Suprapubic skin (tissue), 4 donors: Measurements from ENCODE around the gene CFAP97D2. TPM values are rescaled to one million over a fixed set of nuclear protein-coding genes. Genes with fewer than 3 reads are reported as not detected.
"Not testable (repeated sequence)": the region's sequence is repeated elsewhere in the genome, so short reads cannot be mapped to it uniquely, and the experiment has no call there.

Experiments used
- DNase-seq, 2 donors: peaks; one replicate each; pipeline ENCODE4 v3.0.0-alpha.2; 2019; ENCODE audit warnings: low spot score in 2 of 2
- H3K27ac ChIP-seq: fragments of 200-600 bp; sonication (generic); one replicate; pipeline ENCODE4 v1.5.1; 2019
- H3K27me3 ChIP-seq: fragments of 200-600 bp; sonication (generic); one replicate; pipeline ENCODE4 v1.5.1; 2019
- H3K36me3 ChIP-seq: fragments of 200-600 bp; sonication (generic); one replicate; pipeline ENCODE4 v1.5.1; 2019
- H3K4me1 ChIP-seq: fragments of 200-600 bp; sonication (generic); one replicate; pipeline ENCODE4 v1.5.1; 2019
- H3K4me3 ChIP-seq: fragments of 200-600 bp; sonication (generic); one replicate; pipeline ENCODE4 v1.5.1; 2019; ENCODE audit warnings: mild to moderate bottlenecking
- H3K9me3 ChIP-seq: fragments of 200-600 bp; sonication (generic); one replicate; pipeline ENCODE4 v1.5.1; 2019
- CTCF ChIP-seq, 2 donors: fragments of 200-600 bp in 1 of 2; fragments of 450-650 bp in 1 of 2; sonication (generic) in 1 of 2; IDR thresholded peaks; one replicate each; pipeline ENCODE4 v1.5.1; 2016 to 2019; ENCODE audit warnings: antibody characterized with exemption in 2 of 2, mild to moderate bottlenecking in 1 of 2, moderate library complexity in 1 of 2
- EP300 ChIP-seq: sonication (generic); formaldehyde crosslinking; IDR thresholded peaks from one replicate; pipeline ENCODE4 v1.6.1; 2017; ENCODE audit warnings: antibody characterized with exemption
- POLR2A ChIP-seq, 2 donors: fragments of 450-650 bp; IDR thresholded peaks; one replicate each; pipeline ENCODE4 v1.6.1; 2017; ENCODE audit warnings: antibody characterized with exemption in 2 of 2, mild to moderate bottlenecking in 2 of 2, moderate library complexity in 2 of 2
- POLR2AphosphoS5 ChIP-seq, 3 donors: sonication (generic); formaldehyde crosslinking; IDR thresholded peaks; one replicate each; pipeline ENCODE4 v1.6.1; 2017; ENCODE audit warnings: antibody characterized with exemption in 3 of 3
- WGBS: methylation state at CpG from one replicate; pipeline ENCODE4 v1.1.5; 2018; 5-methylcytosine and 5-hydroxymethylcytosine counted together
- total RNA-seq, 4 donors: library from RNA; depleted of rRNA; stranded (reverse); fragments of >200 nt; gene quantifications; one replicate each; pipeline ENCODE4 v1.1.0, GENCODE V29; 2016

The CFAP97D2 gene
- total RNA-seq, 4 donors from 2014 or later: not detected

- no peak for DNase-seq
- 83% methylated on average over 5 of the region's 5 CpGs for WGBS
- Histone ChIP-seq H3K9me3 (no peaks in the 10 kb centered on the region), H3K36me3 (peaks cover 98% of the 10 kb centered on the region), H3K27me3 (no peaks in the 10 kb centered on the region), H3K4me3 (no peak overlapping the region), H3K27ac (no peak overlapping the region), H3K4me1 (no peaks in the 10 kb centered on the region)
- TF ChIP-seq POLR2AphosphoS5 (IDR thresholded peaks at IDR 0.05) (no peak), EP300 (no peak), POLR2A (IDR thresholded peaks at IDR 0.05) (no peak), CTCF (IDR thresholded peaks at IDR 0.05) (no peak)
Observed at GRCh38 chr13:114244637-114245036, 65.6 kb downstream of the CFAP97D2 start.

GRCh38 chr13:114248011-114248410 is 69.0 kb downstream of the CFAP97D2 start:
- H3K4me3 ChIP-seq: no peak overlapping the region
- no peak for DNase-seq
- no peaks in the 10 kb centered on the region for H3K4me1 ChIP-seq
- no peaks in the 10 kb centered on the region for H3K27me3 ChIP-seq
- H3K36me3 ChIP-seq: peaks cover 97% of the 10 kb centered on the region
- no peak overlapping the region for H3K27ac ChIP-seq
- 82% methylated on average over 3 of the region's 3 CpGs for WGBS
- no peaks in the 10 kb centered on the region for H3K9me3 ChIP-seq
- no peak for TF ChIP-seq EP300

- Histone ChIP-seq H3K4me3 (no peak overlapping the region), H3K4me1 (no peaks in the 10 kb centered on the region), H3K9me3 (no peaks in the 10 kb centered on the region), H3K27ac (no peak overlapping the region), H3K36me3 (peaks cover 96% of the 10 kb centered on the region), H3K27me3 (no peaks in the 10 kb centered on the region)
- 70% methylated on average over 7 of the region's 7 CpGs for WGBS
- DNase-seq: no peak
- TF ChIP-seq POLR2A (IDR thresholded peaks at IDR 0.05) (no peak), POLR2AphosphoS5 (IDR thresholded peaks at IDR 0.05) (no peak), CTCF (IDR thresholded peaks at IDR 0.05) (no peak), EP300 (no peak)
Observed at GRCh38 chr13:114249077-114249476, 70.0 kb downstream of the CFAP97D2 start.

- DNase-seq, H3K4me1 ChIP-seq, H3K27me3 ChIP-seq, H3K4me3 ChIP-seq, H3K9me3 ChIP-seq, H3K27ac ChIP-seq: not testable (repeated sequence)
- WGBS: 100% methylated on average over 1 of the region's 1 CpG
- peaks cover 93% of the 10 kb centered on the region for H3K36me3 ChIP-seq
Observed at GRCh38 chr13:114251639-114252440, 72.8 kb downstream of the CFAP97D2 start.

- TF ChIP-seq POLR2AphosphoS5 (IDR thresholded peaks at IDR 0.05) (no peak), EP300 (no peak), POLR2A (IDR thresholded peaks at IDR 0.05) (no peak), CTCF (IDR thresholded peaks at IDR 0.05) (no peak)
- Histone ChIP-seq H3K36me3 (peaks cover 92% of the 10 kb centered on the region), H3K9me3 (no peaks in the 10 kb centered on the region), H3K4me1 (no peaks in the 10 kb centered on the region), H3K4me3 (no peak overlapping the region), H3K27ac (no peak overlapping the region), H3K27me3 (no peaks in the 10 kb centered on the region)
- no peak for DNase-seq
- 80% methylated on average over 1 of the region's 1 CpG for WGBS
Observed at GRCh38 chr13:114256547-114256946, 77.5 kb downstream of the CFAP97D2 start.

- H3K4me1 ChIP-seq: no peaks in the 10 kb centered on the region
- no peak overlapping the region for H3K27ac ChIP-seq
- DNase-seq: no peak
- WGBS: 93% methylated on average over 4 of the region's 4 CpGs
- H3K27me3 ChIP-seq: no peaks in the 10 kb centered on the region
- peaks cover 90% of the 10 kb centered on the region for H3K36me3 ChIP-seq
- no peak overlapping the region for H3K4me3 ChIP-seq
- H3K9me3 ChIP-seq: no peaks in the 10 kb centered on the region
- TF ChIP-seq EP300 (no peak), CTCF (IDR thresholded peaks at IDR 0.05) (no peak), POLR2AphosphoS5 (IDR thresholded peaks at IDR 0.05) (no peak), POLR2A (IDR thresholded peaks at IDR 0.05) (no peak)
Observed at GRCh38 chr13:114257014-114257413, 78.0 kb downstream of the CFAP97D2 start.
